Lower leg skin (tissue), 4 donors: Measurements from ENCODE around the gene MOXD1. TPM values are rescaled to one million over a fixed set of nuclear protein-coding genes. Genes with fewer than 3 reads are reported as not detected.
"Not testable (repeated sequence)": the region's sequence is repeated elsewhere in the genome, so short reads cannot be mapped to it uniquely, and the experiment has no call there.

Source experiments
- DNase-seq, 2 donors: peaks; one replicate each; pipeline ENCODE4 v3.0.0-alpha.2; 2019; ENCODE audit warnings: low spot score in 2 of 2
- H3K4me3 ChIP-seq: fragments of 200-600 bp; sonication (generic); 2 replicates; pipeline ENCODE4 v1.5.1; 2017; ENCODE audit warnings: mild to moderate bottlenecking, low read depth; ENCODE audit not compliant: poor library complexity, severe bottlenecking
- POLR2A ChIP-seq, 2 donors: fragments of 450-650 bp; IDR thresholded peaks; one replicate each; pipeline ENCODE4 v1.6.1; 2016 to 2017; ENCODE audit warnings: antibody characterized with exemption in 2 of 2, mild to moderate bottlenecking in 1 of 2, moderate library complexity in 1 of 2
- WGBS, 2 donors: methylation state at CpG; one replicate each; pipeline ENCODE4 v1.1.5; 2018; 5-methylcytosine and 5-hydroxymethylcytosine counted together
- intact Hi-C: fragments of 100-400 bp; cut with DNase I; formaldehyde crosslinking; loops from one replicate; pipeline ENCODE4 v1.15.0; 2023; ENCODE audit warnings: low total_unique reads
- total RNA-seq, 4 donors: library from RNA; depleted of rRNA; stranded (reverse); fragments of >200 nt; gene quantifications; one replicate each; pipeline ENCODE4 v1.1.0, GENCODE V29; 2016
- TF ChIP-seq, protein P1 (sequence below), 3 donors: fragments of 450-650 bp; IDR thresholded peaks; one replicate each; pipeline ENCODE4 v1.5.1; 2016; ENCODE audit warnings: antibody characterized with exemption in 3 of 3, mild to moderate bottlenecking in 3 of 3, moderate library complexity in 2 of 3

MOXD1 gene
- total RNA-seq, 4 donors from 2014 or later, result 12.8 to 17.8 (median 13.9) TPM

DNA sequence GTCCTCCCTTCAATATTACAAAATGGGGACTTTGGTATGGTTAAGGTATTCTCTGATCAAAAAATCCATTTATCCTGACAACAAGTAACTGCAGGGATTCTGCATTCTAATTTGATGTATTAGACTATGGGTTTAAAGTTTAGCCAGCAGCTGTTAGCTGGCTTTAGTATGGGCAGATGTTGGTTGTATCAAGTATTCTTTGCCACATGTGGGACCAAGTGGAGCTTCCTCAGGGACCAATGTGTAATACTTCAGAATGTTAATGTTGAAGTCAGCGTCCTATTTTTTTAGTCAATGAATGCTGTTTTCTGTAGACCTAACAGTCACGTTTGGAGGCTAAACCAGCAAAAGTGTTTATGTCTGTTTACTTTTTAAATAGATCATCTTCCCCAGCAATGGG, 41.4 kb downstream of the MOXD1 start:
- 80 to 86% methylated on average over 2 of the region's 2 CpGs for WGBS, 2 donors
- no peak for DNase-seq
- intact Hi-C loops, result no loop called here
- no peak overlapping the region for H3K4me3 ChIP-seq
- TF ChIP-seq POLR2A (IDR thresholded peaks at IDR 0.05), result no peak
- TF ChIP-seq, protein P1, sequence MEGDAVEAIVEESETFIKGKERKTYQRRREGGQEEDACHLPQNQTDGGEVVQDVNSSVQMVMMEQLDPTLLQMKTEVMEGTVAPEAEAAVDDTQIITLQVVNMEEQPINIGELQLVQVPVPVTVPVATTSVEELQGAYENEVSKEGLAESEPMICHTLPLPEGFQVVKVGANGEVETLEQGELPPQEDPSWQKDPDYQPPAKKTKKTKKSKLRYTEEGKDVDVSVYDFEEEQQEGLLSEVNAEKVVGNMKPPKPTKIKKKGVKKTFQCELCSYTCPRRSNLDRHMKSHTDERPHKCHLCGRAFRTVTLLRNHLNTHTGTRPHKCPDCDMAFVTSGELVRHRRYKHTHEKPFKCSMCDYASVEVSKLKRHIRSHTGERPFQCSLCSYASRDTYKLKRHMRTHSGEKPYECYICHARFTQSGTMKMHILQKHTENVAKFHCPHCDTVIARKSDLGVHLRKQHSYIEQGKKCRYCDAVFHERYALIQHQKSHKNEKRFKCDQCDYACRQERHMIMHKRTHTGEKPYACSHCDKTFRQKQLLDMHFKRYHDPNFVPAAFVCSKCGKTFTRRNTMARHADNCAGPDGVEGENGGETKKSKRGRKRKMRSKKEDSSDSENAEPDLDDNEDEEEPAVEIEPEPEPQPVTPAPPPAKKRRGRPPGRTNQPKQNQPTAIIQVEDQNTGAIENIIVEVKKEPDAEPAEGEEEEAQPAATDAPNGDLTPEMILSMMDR (IDR thresholded peaks at IDR 0.05), result no peak

DNA sequence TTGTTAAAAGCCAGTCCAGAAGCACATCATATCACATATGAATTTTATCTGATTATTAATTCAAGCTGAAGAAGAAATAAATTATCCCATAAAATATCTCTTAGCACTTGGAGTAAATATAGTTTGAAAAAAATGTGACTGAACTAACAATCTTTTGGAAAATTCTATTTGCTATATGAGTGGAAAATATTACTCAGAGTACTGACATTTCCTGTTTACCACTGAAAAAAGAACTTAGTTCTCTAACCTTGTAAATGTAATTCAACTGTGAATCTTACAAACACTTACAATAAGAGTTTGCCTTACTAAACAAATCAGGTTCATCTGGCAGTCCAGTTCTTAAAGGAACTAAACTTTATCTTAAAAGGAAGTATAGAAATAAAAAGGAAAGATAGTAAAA, 44.2 kb downstream of the MOXD1 start:
- TF ChIP-seq, protein P1 (IDR thresholded peaks at IDR 0.05), result no peak
- TF ChIP-seq POLR2A (IDR thresholded peaks at IDR 0.05), result no peak
- DNase-seq, result no peak
- no peak overlapping the region for H3K4me3 ChIP-seq
- intact Hi-C loops, result no loop called here

DNA sequence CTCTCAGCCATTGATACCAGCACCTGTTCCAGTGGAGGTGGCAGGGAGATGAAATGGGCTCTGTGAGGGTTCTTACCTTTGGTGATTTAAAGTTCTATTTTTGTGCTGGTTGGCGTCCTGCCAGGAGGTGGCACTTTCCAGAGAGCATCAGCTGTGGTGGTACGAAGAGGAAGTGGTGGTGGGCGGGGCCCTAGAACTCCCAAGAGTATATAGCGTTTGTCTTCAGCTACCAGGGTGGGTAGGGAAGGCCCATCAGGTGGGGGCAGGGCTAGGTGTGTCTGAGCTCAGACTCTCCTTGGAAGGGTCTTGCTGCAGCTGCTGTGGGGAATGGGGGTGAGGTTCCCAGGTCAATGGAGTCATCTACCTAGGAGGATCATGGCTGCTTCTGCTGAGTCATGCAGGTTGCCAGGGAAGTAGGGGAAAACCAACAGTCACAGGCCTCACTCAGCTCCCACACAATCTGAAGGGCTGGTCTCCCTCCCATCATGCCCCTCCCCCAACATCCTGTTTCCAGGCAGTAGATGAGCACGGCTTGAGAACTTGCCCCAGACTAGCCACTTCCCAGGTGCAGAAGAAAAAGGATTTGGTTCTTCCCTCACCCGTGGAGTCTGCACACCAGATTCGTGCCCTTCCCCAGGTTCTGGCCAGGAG, 46.6 kb downstream of the MOXD1 start:
- intact Hi-C loops, result no loop called here
- H3K4me3 ChIP-seq, result no peak overlapping the region
- 78 to 87% methylated on average over 7 of the region's 7 CpGs for WGBS, 2 donors
- TF ChIP-seq, protein P1 (IDR thresholded peaks at IDR 0.05), result no peak
- peak in 1 of 2 donors; percentile 86 for DNase-seq

DNA sequence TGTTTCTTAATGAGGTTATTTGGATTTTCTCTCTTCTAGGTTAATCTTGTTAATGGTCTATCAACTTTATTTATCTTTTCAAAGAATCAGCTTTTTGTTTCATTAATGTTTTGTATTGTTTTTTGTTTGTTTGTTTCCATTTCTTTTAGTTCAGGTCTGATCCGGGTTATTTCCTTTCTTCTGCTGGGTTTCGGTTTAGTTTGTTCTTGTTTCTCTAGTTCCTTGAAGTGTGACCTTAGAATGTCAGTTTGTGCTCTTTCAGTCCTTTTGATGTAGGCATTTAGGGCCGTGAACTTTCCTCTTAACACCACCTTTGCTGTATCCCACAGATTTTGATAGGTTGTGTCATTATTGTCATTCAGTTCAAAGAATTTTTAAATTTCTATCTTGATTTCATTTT, 49.3 kb downstream of the MOXD1 start:
- DNase-seq, H3K4me3 ChIP-seq, intact Hi-C loops: not testable (repeated sequence)
- WGBS, 2 donors, result 80 to 87% methylated on average over 3 of the region's 3 CpGs

DNA sequence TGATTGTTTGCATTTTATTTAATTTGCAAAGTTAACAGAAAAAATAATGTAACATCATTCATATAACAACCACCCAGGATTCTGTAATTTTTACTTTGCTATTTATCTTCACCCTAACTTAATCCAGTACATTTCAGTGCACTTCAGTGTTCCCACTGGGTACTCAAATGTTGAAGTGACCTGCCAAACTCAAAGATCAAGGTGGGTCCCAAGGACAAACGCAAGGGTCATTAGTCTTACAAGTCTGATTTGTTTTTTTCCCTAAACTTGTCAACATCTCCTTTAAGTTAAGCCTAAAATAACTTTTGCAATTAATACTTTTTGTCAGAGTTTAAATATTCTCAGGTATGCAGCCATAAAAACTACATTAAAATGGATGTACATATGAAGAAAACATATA, 53.0 kb downstream of the MOXD1 start:
- no peak overlapping the region for H3K4me3 ChIP-seq
- intact Hi-C loops, result no loop called here
- WGBS, 2 donors, result 70 to 89% methylated on average over 1 of the region's 1 CpG
- TF ChIP-seq POLR2A (IDR thresholded peaks at IDR 0.05), result no peak
- TF ChIP-seq, protein P1 (IDR thresholded peaks at IDR 0.05), result no peak
- DNase-seq, result no peak

DNA sequence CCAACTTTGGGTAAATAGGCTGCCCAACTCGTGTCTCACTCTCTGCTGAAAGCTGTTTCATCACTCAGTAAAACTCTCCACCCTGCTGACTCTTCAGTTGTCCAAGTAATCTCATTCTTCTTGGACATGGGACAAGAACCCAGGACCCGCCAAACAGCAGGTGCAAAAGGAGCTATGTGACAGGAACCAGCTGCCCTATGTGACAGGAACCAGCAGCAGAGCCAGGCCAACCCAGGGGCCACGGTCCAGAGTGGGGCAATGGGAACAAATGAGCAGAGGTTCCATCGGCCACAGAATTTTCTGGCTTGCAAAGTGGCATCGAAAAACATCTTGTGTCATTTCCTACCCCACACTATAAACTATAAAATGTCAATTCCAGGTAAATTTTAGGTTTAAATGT, 56.5 kb downstream of the MOXD1 start:
- TF ChIP-seq, protein P1 (IDR thresholded peaks at IDR 0.05), result no peak
- WGBS, 2 donors, result 86 to 92% methylated on average over 5 of the region's 5 CpGs
- intact Hi-C loops, result no loop called here
- no peak overlapping the region for H3K4me3 ChIP-seq
- no peak for DNase-seq
